Measurements from ENCODE around the gene RHOA. TPM values are rescaled to one million over a fixed set of nuclear protein-coding genes. Genes with fewer than 3 reads are reported as not detected.

RHOA gene
- total and polyA plus RNA-seq, 10 of the 15 experiments (the other 5 are each of a cell fraction or from before 2014, with no cell fraction given), result 246 to 1,049 (median 515) TPM

DNA sequence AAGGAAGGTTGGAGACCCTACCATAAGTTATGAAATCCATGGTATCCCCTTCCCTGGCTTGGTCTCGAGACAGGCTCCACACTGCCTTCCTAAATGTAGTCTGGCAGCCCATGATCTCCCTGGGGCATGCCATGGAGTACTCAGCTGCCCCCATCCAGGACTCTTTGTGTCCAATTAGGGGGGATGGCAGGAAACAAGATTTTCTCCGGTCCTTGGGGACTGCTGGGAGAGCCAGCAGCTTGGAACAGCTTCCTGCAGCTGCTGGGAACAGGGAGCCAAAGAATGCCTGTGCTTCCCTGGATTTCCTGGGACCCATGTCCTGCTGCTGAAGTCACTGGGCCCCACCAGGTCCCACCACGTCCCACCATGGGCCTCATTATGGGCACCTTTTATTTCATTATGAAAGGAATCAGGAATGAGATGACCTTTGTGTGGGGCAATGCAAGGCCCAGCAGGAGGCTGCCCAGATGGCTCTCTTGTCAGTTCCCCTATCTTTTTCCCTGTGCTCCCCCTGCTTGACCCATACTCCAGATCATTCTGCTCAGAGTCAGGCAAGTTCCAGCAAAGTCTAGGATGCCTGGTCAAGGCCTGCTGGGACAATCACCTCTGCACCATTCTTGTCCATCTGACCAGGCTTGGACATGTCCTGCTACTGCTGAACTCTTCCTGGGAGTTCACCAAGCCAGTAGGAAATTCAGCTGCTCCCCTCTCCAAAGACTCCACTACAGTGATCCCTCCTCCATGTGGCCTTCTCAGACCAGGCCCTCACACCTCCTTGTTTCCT is 43.3 kb upstream of the RHOA start:
- in situ Hi-C loops (cut with MboI) (no loop called here), intact Hi-C loops (cut with micrococcal nuclease; ENCODE audit: unreplicated experiment) (loop anchor here (5.0 kb wide), 1 partner anchor 217 kb away; the partner anchor contains the start of gene APEH)
- BruUV-seq (replicated peaks), result no TSS peak
- TF ChIP-seq WRNIP1 (IDR thresholded peaks at IDR 0.05; ENCODE audit: borderline replicate concordance, low read depth, low read length) (no peak), MYB (IDR thresholded peaks at IDR 0.05; ENCODE audit: borderline replicate concordance, low read depth, low read length) (no peak), NFYA (IDR thresholded peaks at IDR 0.05; ENCODE audit: borderline replicate concordance, low read depth, low read length) (no peak), STAT1 (conservative IDR thresholded peaks at IDR 0.05) (no peak), NR2C2 (IDR thresholded peaks at IDR 0.05; ENCODE audit: borderline replicate concordance, control insufficient read depth, insufficient read length, low read depth) (no peak)
- TF ChIP-seq, protein P1, sequence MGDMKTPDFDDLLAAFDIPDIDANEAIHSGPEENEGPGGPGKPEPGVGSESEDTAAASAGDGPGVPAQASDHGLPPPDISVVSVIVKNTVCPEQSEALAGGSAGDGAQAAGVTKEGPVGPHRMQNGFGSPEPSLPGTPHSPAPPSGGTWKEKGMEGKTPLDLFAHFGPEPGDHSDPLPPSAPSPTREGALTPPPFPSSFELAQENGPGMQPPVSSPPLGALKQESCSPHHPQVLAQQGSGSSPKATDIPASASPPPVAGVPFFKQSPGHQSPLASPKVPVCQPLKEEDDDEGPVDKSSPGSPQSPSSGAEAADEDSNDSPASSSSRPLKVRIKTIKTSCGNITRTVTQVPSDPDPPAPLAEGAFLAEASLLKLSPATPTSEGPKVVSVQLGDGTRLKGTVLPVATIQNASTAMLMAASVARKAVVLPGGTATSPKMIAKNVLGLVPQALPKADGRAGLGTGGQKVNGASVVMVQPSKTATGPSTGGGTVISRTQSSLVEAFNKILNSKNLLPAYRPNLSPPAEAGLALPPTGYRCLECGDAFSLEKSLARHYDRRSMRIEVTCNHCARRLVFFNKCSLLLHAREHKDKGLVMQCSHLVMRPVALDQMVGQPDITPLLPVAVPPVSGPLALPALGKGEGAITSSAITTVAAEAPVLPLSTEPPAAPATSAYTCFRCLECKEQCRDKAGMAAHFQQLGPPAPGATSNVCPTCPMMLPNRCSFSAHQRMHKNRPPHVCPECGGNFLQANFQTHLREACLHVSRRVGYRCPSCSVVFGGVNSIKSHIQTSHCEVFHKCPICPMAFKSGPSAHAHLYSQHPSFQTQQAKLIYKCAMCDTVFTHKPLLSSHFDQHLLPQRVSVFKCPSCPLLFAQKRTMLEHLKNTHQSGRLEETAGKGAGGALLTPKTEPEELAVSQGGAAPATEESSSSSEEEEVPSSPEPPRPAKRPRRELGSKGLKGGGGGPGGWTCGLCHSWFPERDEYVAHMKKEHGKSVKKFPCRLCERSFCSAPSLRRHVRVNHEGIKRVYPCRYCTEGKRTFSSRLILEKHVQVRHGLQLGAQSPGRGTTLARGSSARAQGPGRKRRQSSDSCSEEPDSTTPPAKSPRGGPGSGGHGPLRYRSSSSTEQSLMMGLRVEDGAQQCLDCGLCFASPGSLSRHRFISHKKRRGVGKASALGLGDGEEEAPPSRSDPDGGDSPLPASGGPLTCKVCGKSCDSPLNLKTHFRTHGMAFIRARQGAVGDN (IDR thresholded peaks at IDR 0.05), result no peak
- Histone ChIP-seq H3K79me2 (ENCODE audit: control insufficient read depth, insufficient read depth, low read length) (no peaks in the 10 kb centered on the region), H4K20me1 (ENCODE audit: control insufficient read depth, insufficient read depth) (no peaks in the 10 kb centered on the region), H2AFZ (ENCODE audit: control insufficient read depth, low read depth, low read length) (no peak overlapping the region), H3K9me3 (replicated peaks; ENCODE audit: control insufficient read depth, insufficient read depth, low read length) (no peaks in the 10 kb centered on the region), H3K27ac (ENCODE audit: control insufficient read depth, insufficient read depth) (no peak overlapping the region), H3K27me3 (replicated peaks in 1 of 2; ENCODE audit: control insufficient read depth in 2 of 2, insufficient read depth in 2 of 2, low read length in 1 of 2) (no peaks in the 10 kb centered on the region), H3K9ac (ENCODE audit: control insufficient read depth, insufficient read depth, low read length) (no peak overlapping the region), H3K4me2 (ENCODE audit: control insufficient read depth, insufficient read depth) (no peak overlapping the region), H3K36me3 (ENCODE audit: control insufficient read depth in 2 of 2, insufficient read depth in 2 of 2, low read length in 1 of 2) (no peaks in the 10 kb centered on the region), H3K4me1 (ENCODE audit: control insufficient read depth, insufficient read depth, low read length) (no peaks in the 10 kb centered on the region), H3K4me3 (no peak overlapping the region)
- DNase-seq (ENCODE audit: low read depth, low spot score) (no peak), ATAC-seq (no peak), FAIRE-seq (no peak)
- RAD21 ChIA-PET (ENCODE audit: unreplicated experiment), result interaction anchor here (0.7 to 1.4 kb wide), 5 partner anchors 16 to 212 kb away, joined by 3 to 5 read pairs (median 3); no protein-coding TSS in a partner anchor
- POLR2A ChIA-PET, result interaction anchor here (0.6 kb wide), 1 partner anchor 55 kb away, joined by 3 read pairs; no protein-coding TSS in a partner anchor
- 17% methylated on average over 3 of the region's 3 CpGs for WGBS (ENCODE audit: insufficient coverage, insufficient replicate concordance, low lambda C conversion rate, missing lambda C conversion rate)
- SMC1A ChIA-PET (ENCODE audit: uncharacterized antibody, unreplicated experiment), result interaction anchor here (1.1 to 1.7 kb wide), 4 partner anchors 23 to 284 kb away, joined by 3 to 4 read pairs (median 3); partner anchors contain the start of gene KLHDC8B
- CTCF ChIA-PET, result interaction anchor here (0.6 to 3.0 kb wide), 6 partner anchors 35 to 467 kb away, joined by 3 to 11 read pairs (median 3); no protein-coding TSS in a partner anchor
